ENCODE data around the gene DNAJC1. TPM values are rescaled to one million over a fixed set of nuclear protein-coding genes. Genes with fewer than 3 reads are reported as not detected.

DNAJC1 gene
- total and polyA plus RNA-seq, 11 donors, result 9.5 to 68.4 (median 14.1) TPM

DNA sequence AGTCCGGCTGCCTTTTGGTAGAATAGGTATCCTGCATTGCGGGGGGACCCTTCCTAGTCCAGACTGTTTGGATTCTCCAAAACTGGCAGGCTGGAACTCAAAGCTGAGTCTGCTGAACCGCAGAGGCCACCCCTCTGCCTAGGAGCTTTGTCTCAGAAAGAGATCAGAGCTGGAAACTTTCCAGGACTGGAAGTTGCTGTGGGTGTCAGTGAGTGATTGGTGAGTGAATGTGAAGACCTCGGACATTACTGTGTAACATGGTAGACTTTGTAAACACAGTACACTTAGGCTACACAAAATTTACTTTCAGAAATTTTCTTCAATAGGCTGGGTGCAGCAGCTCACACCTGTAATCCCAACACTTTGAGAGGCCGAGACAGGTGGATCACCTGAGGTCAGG lies 103.8 kb downstream of the DNAJC1 start:
- no peak overlapping the region for H3K27ac ChIP-seq
- 84 to 92% (median 88%) methylated on average over 5 of the region's 5 CpGs for WGBS, 4 donors
- no peaks in the 10 kb centered on the region for H3K27me3 ChIP-seq
- peaks cover 0 to 22% (median 8%) of the 10 kb centered on the region in 9 donors for H3K36me3 ChIP-seq
- DNase-seq (no peak), ATAC-seq (no peak)
- no peaks in the 10 kb centered on the region for H3K4me1 ChIP-seq
- H3K9me3 ChIP-seq, result peaks cover 0 to 2% (median 0%) of the 10 kb centered on the region in 12 donors
- intact Hi-C loops (cut with DNase I), result no loop called here
- TF ChIP-seq POLR2A (IDR thresholded peaks at IDR 0.05), result no peak
- TF ChIP-seq, protein P1, sequence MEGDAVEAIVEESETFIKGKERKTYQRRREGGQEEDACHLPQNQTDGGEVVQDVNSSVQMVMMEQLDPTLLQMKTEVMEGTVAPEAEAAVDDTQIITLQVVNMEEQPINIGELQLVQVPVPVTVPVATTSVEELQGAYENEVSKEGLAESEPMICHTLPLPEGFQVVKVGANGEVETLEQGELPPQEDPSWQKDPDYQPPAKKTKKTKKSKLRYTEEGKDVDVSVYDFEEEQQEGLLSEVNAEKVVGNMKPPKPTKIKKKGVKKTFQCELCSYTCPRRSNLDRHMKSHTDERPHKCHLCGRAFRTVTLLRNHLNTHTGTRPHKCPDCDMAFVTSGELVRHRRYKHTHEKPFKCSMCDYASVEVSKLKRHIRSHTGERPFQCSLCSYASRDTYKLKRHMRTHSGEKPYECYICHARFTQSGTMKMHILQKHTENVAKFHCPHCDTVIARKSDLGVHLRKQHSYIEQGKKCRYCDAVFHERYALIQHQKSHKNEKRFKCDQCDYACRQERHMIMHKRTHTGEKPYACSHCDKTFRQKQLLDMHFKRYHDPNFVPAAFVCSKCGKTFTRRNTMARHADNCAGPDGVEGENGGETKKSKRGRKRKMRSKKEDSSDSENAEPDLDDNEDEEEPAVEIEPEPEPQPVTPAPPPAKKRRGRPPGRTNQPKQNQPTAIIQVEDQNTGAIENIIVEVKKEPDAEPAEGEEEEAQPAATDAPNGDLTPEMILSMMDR (IDR thresholded peaks at IDR 0.05), result no peak
- H3K4me3 ChIP-seq, result no peak overlapping the region

DNA sequence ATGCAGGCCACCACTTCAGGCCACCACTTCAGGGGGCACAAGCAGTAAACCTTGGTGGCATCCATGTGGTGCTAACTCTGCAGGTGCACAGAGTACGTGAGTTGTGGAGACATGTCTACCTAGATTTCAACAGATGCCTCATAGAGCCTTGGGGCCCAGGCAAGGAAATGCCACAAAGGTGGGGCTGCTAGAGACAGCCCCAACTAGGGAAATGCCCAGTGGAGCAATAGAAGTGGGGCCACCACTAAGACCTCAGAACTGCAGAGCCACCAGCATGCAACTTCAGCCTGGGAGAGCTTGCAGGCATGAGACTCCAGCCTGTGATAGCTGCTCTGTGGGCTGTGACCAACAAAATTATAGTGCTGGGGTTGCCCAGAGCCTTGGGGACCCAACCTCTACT lies 107.6 kb downstream of the DNAJC1 start:
- no peak for TF ChIP-seq POLR2A (IDR thresholded peaks at IDR 0.05)
- TF ChIP-seq, protein P1 (IDR thresholded peaks at IDR 0.05), result no peak
- no peak for DNase-seq
- ATAC-seq, result no peak
- no peak overlapping the region for H3K4me3 ChIP-seq
- H3K27me3 ChIP-seq, result no peaks in the 10 kb centered on the region
- H3K27ac ChIP-seq, result no peak overlapping the region
- H3K9me3 ChIP-seq, result peaks cover 0 to 40% (median 15%) of the 10 kb centered on the region in 12 donors
- H3K4me1 ChIP-seq, result no peaks in the 10 kb centered on the region
- H3K36me3 ChIP-seq, result peaks cover 0 to 19% (median 0%) of the 10 kb centered on the region in 9 donors
- intact Hi-C loops (cut with DNase I), result no loop called here
- WGBS, 4 donors, result 88 to 100% (median 100%) methylated on average over 1 of the region's 1 CpG

- 94 to 96% (median 95%) methylated on average over 4 of the region's 4 CpGs for WGBS, 4 donors
- DNase-seq, result no peak
- TF ChIP-seq, protein P1 (IDR thresholded peaks at IDR 0.05), result no peak
- no peak for TF ChIP-seq POLR2A (IDR thresholded peaks at IDR 0.05)
- no peak for ATAC-seq
- intact Hi-C loops (cut with DNase I), result no loop called here
- no peaks in the 10 kb centered on the region for H3K4me1 ChIP-seq
- H3K36me3 ChIP-seq, result peaks cover 0 to 22% (median 0%) of the 10 kb centered on the region in 9 donors
- H3K27ac ChIP-seq, result no peak overlapping the region
- no peak overlapping the region for H3K4me3 ChIP-seq
- H3K9me3 ChIP-seq, result peaks cover 0 to 42% (median 15%) of the 10 kb centered on the region in 12 donors
- H3K27me3 ChIP-seq, result no peaks in the 10 kb centered on the region
These were observed 108.7 kb downstream of the DNAJC1 start for GRCh38 chr10:21894648-21895342.

DNA sequence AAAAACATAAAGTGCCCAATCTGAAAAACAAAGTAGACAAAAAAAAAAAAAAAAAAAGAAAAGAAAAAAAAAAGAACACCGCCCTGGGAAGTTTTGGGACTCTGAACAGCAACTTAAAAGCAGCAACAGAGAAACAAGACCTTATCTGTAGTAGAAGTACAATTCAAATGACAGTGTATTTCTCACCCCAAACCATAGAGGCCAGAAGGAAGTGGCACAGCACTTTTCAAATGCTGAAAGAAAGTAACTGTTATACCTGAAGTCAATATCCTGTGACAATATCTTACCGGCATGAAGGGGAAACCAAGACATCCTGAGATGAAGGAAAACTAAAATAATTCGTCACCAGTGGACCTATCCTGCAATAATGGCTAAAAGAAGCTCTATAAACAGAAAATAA lies 112.1 kb downstream of the DNAJC1 start:
- Histone ChIP-seq H3K4me3 (no peak overlapping the region), H3K27ac (no peak overlapping the region), H3K4me1 (no peaks in the 10 kb centered on the region), H3K36me3 (peaks cover 0 to 18% (median 0%) of the 10 kb centered on the region in 9 donors), H3K27me3 (no peaks in the 10 kb centered on the region), H3K9me3 (peaks cover 0 to 63% (median 18%) of the 10 kb centered on the region in 12 donors)
- DNase-seq (no peak), ATAC-seq (no peak)
- WGBS, 4 donors, result 90 to 91% (median 91%) methylated on average over 3 of the region's 3 CpGs
- TF ChIP-seq POLR2A (IDR thresholded peaks at IDR 0.05), result no peak
- TF ChIP-seq, protein P1 (IDR thresholded peaks at IDR 0.05), result no peak
- intact Hi-C loops (cut with DNase I), result no loop called here
